DMS114 treated with DMSO at 0.1 percent for 48 hours (cell line): ENCODE results near the gene FER1L5.

Experiments used
- DNase-seq: peaks from one replicate; lab custom pipeline; 2025; ENCODE audit not compliant: unreplicated experiment; lab: John Stamatoyannopoulos, UW

The FER1L5 gene

GRCh38 chr2:96642564-96643360, at the start of gene FER1L5:
Gene FER1L5, plus strand, starts transcription at chr2:96642764. Its CDS starts 73 bp downstream, at chr2:96642837.
- DNase-seq: no peak

- no peak for DNase-seq
Observed at GRCh38 chr2:96594282-96594681, 48.3 kb upstream of the FER1L5 start.

- no peak for DNase-seq
Observed at GRCh38 chr2:96594691-96595152, 47.8 kb upstream of the FER1L5 start.

- no peak for DNase-seq
Observed at GRCh38 chr2:96596596-96596995, 46.0 kb upstream of the FER1L5 start.

GRCh38 chr2:96599941-96600340, 42.6 kb upstream of the FER1L5 start:
- DNase-seq: no peak

- DNase-seq: no peak
Observed at GRCh38 chr2:96601382-96602292, 40.9 kb upstream of the FER1L5 start.

GRCh38 chr2:96602330-96602823, 40.2 kb upstream of the FER1L5 start:
- DNase-seq: no peak

- DNase-seq: peak; percentile 18
Observed at GRCh38 chr2:96604104-96604503, 38.5 kb upstream of the FER1L5 start.

- no peak for DNase-seq
Observed at GRCh38 chr2:96608469-96609455, 33.8 kb upstream of the FER1L5 start.

GRCh38 chr2:96616128-96616527, 26.4 kb upstream of the FER1L5 start:
- DNase-seq: no peak

GRCh38 chr2:96616535-96616934, 26.0 kb upstream of the FER1L5 start:
- no peak for DNase-seq

GRCh38 chr2:96617012-96617411, 25.6 kb upstream of the FER1L5 start:
- DNase-seq: no peak

GRCh38 chr2:96618596-96619283, 23.8 kb upstream of the FER1L5 start:
- DNase-seq: no peak

- DNase-seq: no peak
Observed at GRCh38 chr2:96622544-96622943, 20.0 kb upstream of the FER1L5 start.

- no peak for DNase-seq
Observed at GRCh38 chr2:96623116-96623515, 19.4 kb upstream of the FER1L5 start.

- DNase-seq: no peak
Observed at GRCh38 chr2:96625571-96626552, 16.7 kb upstream of the FER1L5 start.

- no peak for DNase-seq
Observed at GRCh38 chr2:96626553-96626942, 16.0 kb upstream of the FER1L5 start.

GRCh38 chr2:96631804-96632435, 10.6 kb upstream of the FER1L5 start:
- no peak for DNase-seq
